C1 segment of cervical spinal cord (tissue), 14 donors: Measurements from ENCODE around the gene CSNK2A1.
A peak's percentile ranks its signal among the peaks of the same experiment; 100 is the strongest.
"Not testable (repeated sequence)": the region's sequence is repeated elsewhere in the genome, so short reads cannot be mapped to it uniquely, and the experiment has no call there.

Experiments
- DNase-seq, 14 donors: peaks; one replicate each; lab custom pipeline; 2025; lab: John Stamatoyannopoulos, UW

CSNK2A1 gene

GRCh38 chr20:492159-492558 is 51.4 kb downstream of the CSNK2A1 start:
- DNase-seq, result no peak

- DNase-seq, result no peak
Measured at GRCh38 chr20:487655-488054, 55.9 kb downstream of the CSNK2A1 start.

GRCh38 chr20:483815-484644 is 59.6 kb downstream of the CSNK2A1 start:
- peak in 5 of 14 donors; percentile 2 to 25 (median 8) for DNase-seq

DNA sequence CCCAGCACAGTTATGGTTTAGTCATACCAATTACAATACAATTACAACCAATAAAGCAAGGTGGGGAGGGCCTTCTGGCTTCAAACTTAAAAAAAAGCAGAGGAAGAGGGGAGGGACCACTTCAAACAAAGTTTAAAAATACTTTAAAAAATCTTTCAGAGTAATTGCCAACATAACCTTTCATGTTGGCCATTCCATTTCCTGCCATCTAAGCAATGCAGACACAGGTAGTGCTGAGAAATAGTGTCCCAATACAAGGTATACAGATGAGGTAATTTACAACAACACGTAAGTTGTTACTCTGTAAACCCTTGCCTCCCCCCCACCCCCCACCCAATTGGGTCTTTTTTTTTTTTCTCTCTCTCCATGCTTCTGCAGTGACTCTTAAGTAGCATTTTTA is 62.4 kb downstream of the CSNK2A1 start:
- DNase-seq, result no peak

DNA sequence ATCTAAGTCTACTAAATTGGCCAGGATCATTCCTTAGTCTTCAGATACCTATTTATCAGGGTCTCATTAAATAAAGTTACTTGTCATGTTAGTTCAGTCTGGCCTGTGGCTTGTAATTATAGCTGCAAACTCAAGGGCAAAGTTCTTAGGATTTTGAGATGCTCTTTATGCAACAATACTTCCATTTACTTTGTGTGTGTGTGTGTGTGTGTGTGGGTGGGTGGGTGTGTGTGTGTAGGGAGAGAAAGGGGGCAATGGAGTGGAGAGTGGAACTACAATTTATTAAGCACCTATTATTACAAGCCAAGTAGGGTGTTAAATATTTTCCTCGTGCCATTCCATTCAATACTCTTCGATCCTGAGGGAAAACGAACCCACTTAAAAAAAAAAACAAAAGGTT is 63.5 kb downstream of the CSNK2A1 start:
- DNase-seq, result no peak

DNA sequence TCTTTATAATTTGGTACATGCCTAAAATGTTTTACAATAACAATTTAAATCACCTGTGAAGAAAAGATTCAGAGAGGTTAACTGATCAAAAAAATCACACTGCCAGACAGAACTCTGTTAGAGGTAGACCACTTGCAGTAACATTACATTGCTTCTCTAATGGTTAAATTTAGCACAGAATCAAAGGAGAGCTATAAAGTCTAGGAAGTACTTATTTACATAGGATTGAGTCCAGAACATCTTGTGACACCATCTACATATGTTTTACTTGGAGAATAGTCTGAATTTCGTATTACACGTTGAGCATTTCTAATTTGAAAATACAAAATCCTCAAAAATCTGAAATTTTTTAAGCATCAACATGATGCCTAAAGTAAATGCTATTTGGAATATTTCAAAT is 64.1 kb downstream of the CSNK2A1 start:
- DNase-seq, result no peak

DNA sequence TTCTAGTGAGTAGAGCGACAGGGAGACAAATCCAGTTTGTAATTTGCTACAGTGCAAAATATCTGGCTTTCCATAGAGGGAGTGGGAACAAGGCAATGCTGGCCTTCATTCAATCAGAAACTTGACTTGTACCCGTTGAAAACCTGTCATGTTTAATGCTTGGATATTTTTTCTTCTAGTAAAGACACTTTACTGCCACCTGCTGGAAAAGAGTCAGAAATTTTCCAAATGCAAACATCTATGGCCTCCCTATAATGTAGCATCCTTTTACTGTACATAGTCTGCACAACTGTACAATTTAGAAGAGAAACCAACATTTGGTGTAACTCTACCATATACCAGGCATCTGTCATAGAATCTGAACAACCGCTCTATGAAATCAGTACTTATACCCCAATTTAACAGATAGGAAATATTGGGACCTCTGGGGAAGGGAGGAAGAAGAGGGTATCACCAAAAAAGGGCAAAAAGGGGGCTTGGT is 64.6 kb downstream of the CSNK2A1 start:
- peak in 2 of 14 donors; percentile 3 to 17 for DNase-seq

GRCh38 chr20:478010-478948 is 65.3 kb downstream of the CSNK2A1 start:
- no peak for DNase-seq

- not testable (repeated sequence) for DNase-seq
Measured at GRCh38 chr20:476561-477249, 66.9 kb downstream of the CSNK2A1 start.

DNA sequence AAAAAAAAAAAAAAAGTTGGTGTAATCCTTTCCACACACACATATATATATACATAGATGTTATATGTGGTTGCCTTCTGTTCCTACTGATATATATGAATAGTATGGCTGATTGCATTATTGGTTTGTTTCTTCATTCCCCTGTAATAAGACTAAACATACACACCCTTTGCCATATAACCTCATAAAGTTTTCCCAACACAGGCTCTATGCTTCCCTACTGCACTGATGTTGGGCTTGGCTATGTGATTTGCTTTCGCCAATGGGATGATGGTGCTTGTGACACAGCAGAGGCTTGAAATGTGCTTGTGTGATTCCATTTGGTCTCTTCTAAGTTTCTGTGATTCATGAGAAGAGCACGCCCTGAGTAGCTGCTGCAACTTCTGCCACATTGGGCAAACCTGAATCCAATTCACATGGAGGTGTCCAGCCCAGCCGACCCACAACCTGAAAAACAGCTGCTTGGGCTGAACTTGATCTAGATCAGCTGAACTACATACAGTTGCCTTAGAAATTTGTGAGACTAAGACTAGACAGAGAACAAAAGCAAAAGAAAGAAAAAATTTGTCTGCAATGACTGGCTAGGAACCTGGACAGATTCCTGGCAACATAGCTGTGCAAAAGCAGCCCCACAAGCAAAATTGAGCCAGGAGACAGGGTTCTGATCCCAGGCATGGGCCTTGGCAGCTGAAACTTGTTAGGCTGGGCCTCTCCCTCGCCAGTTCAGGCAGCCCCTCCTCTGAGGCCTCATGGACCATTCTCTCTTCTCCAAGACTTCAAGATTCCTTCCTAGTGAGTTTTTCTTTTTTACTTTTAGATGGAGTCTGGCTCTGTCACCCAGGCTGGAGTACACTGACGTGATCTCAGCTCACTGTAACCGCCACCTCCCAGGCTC is 67.9 kb downstream of the CSNK2A1 start:
- DNase-seq, result no peak

GRCh38 chr20:474581-474980 is 69.0 kb downstream of the CSNK2A1 start:
- no peak for DNase-seq

- DNase-seq, result no peak
Measured at GRCh38 chr20:472889-473292, 70.7 kb downstream of the CSNK2A1 start.

DNA sequence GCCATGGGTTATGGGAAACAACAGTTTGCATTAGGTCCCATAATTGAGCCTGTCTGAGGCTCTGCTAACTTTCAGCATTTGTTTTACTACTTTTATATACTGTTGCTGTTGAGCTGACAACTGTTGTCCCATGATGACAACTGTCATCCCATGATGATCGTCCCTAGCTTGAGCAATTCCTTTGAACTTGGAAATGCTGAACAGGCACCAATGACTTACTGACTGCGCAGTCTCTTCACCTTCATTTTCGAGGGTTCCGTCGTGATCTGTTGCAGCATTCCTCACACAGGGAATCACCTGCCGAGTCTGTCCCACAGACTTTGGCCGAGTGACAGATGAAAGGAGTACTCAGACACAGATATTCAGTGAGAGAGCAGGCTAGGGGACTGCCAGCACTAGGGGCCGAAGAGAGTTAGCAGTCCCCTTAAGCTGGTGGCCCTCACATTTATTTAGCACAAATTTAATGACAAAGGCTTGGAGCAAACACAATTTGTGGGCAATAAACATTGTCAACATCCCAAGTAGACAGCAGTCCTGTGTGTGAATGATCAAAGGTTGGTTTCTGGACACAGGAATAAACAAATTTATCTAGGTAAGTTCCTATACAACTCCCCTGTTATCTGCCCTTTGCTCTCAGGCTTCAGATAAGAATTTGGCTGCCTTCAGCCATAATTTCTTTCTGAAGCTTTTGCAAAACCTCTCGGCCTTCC is 71.3 kb downstream of the CSNK2A1 start:
- DNase-seq, result no peak

GRCh38 chr20:469746-470490 is 73.7 kb downstream of the CSNK2A1 start:
- DNase-seq, result no peak

- no peak for DNase-seq
Measured at GRCh38 chr20:467755-468154, 75.8 kb downstream of the CSNK2A1 start.

GRCh38 chr20:462199-462991 is 81.2 kb downstream of the CSNK2A1 start, which contains the start of gene TBC1D20:
TSS of gene TBC1D20 (minus strand) at chr20:462533. CDS start at chr20:462405, 128 bp downstream.
- DNase-seq, result peak in 13 of 14 donors; percentile 54 to 88 (median 76)

- peak in 7 of 14 donors; percentile 35 to 73 (median 54) for DNase-seq
Measured at GRCh38 chr20:461254-462198, 82.1 kb downstream of the CSNK2A1 start.
